H1 (cell line): Measurements from ENCODE around the gene SEL1L3. TPM values are rescaled to one million over a fixed set of nuclear protein-coding genes. Genes with fewer than 3 reads are reported as not detected.

Source experiments
- ASH2L ChIP-seq: fragments of 200-600, 300-600 bp; sonication (generic); IDR thresholded peaks from one replicate; pipeline ENCODE4 v1.7.1; 2017; ENCODE audit warnings: low read length
- CHD2 ChIP-seq: IDR thresholded peaks from 2 replicates; pipeline ENCODE4 v1.6.1; 2012; ENCODE audit warnings: low read length, improper control_type of control experiment
- CTBP2 ChIP-seq: IDR thresholded peaks from 2 replicates; pipeline ENCODE4 v1.7.0; 2011; ENCODE audit warnings: borderline replicate concordance, mild to moderate bottlenecking, moderate library complexity, mixed read lengths, low read length; ENCODE audit not compliant: insufficient read depth, insufficient read length
- FOSL1 ChIP-seq: IDR thresholded peaks from 2 replicates; pipeline ENCODE4 v1.6.1; 2011; ENCODE audit warnings: mild to moderate bottlenecking, low read depth, low read length, moderate library complexity; ENCODE audit not compliant: insufficient read depth
- HDAC2 ChIP-seq, 2 experiments: fragments of 300-600 bp in 1 of 2; sonication (generic) in 1 of 2; IDR thresholded peaks; 2 replicates each; pipeline ENCODE4 v1.6.1; 2011 to 2012; ENCODE audit warnings: low read depth in 2 of 2, low read length in 2 of 2, mild to moderate bottlenecking in 2 of 2, moderate library complexity in 2 of 2, borderline replicate concordance in 1 of 2, inconsistent platforms in 1 of 2
- RFX5 ChIP-seq: IDR thresholded peaks from 2 replicates; pipeline ENCODE4 v1.6.1; 2011; ENCODE audit warnings: low read depth, low read length, improper control_type of control experiment, borderline replicate concordance
- SIX5 ChIP-seq: IDR thresholded peaks from 2 replicates; pipeline ENCODE4 v1.6.1; 2011; ENCODE audit warnings: mild to moderate bottlenecking, low read depth, low read length
- SP2 ChIP-seq: IDR thresholded peaks from 2 replicates; pipeline ENCODE4 v1.6.1; 2012; ENCODE audit warnings: mild to moderate bottlenecking, low read length, inconsistent platforms
- TAF1 ChIP-seq: IDR thresholded peaks from 2 replicates; pipeline ENCODE4 v1.6.1; 2011; ENCODE audit warnings: mild to moderate bottlenecking, low read depth, low read length
- ZNF274 ChIP-seq: IDR thresholded peaks from 2 replicates; pipeline ENCODE4 v1.7.0; 2012; ENCODE audit warnings: low read length, borderline replicate concordance; ENCODE audit errors: extremely low read depth
- polyA plus RNA-seq, 7 experiments: library from polyadenylated mRNA; depleted of rRNA in 3 of 7; stranded (reverse) in 5 of 7; unstranded in 2 of 7; fragments of >200 nt in 5 of 7; fragments of 200-250 nt in 2 of 7; gene quantifications; 1 replicate in 5 of 7; 2 replicates in 1 of 7; 4 replicates in 1 of 7; pipeline versions ENCODE4 v1.2.1 to v1.2.3, GENCODE V29; 2011 to 2013; ENCODE audit warnings: missing spikeins in 2 of 7, mixed read lengths in 2 of 7
- total RNA-seq: library from RNA; stranded (reverse); fragmentation: NEBNext Ultra II Directional; extraction: Animal tissue kit (Norgen Biotek cat#: 25700); gene quantifications from 2 replicates; pipeline ENCODE4 v1.2.1, GENCODE V29; 2021
- TF ChIP-seq, protein P1 (sequence below): fragments of 300-600 bp; sonication (generic); IDR thresholded peaks from 2 replicates; pipeline ENCODE4 v1.7.1; 2012; ENCODE audit warnings: low read length, moderate library complexity, mild to moderate bottlenecking, inconsistent platforms; ENCODE audit not compliant: insufficient replicate concordance
- TF ChIP-seq, protein P2 (sequence below): IDR thresholded peaks from 2 replicates; pipeline ENCODE4 v1.6.1; 2012; ENCODE audit warnings: inconsistent platforms

The SEL1L3 gene
- total and polyA plus RNA-seq, 2 of the 8 experiments (the other 6 are each of a cell fraction or from before 2014, with no cell fraction given), result 18.2 to 54.0 TPM

DNA sequence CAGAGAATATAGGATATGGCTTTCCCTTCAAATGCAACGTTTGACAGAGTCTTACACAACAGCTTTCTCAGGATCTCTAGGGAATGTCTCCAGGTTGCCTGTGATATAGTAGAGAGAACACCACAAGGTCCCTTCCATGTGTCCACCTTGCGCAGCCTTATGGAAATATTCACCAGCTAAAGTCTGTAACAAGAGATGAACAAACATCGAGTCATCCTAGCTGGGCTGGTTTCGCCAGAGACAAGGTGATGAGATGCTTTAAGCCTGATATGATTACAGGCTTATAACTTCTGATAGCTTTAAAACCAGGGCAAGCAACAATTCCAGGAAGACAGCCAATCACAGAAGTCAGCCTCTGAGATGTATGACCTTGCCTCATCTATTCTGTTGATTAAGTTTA lies 83.8 kb downstream of the SEL1L3 start (continued):
- TF ChIP-seq, protein P1, sequence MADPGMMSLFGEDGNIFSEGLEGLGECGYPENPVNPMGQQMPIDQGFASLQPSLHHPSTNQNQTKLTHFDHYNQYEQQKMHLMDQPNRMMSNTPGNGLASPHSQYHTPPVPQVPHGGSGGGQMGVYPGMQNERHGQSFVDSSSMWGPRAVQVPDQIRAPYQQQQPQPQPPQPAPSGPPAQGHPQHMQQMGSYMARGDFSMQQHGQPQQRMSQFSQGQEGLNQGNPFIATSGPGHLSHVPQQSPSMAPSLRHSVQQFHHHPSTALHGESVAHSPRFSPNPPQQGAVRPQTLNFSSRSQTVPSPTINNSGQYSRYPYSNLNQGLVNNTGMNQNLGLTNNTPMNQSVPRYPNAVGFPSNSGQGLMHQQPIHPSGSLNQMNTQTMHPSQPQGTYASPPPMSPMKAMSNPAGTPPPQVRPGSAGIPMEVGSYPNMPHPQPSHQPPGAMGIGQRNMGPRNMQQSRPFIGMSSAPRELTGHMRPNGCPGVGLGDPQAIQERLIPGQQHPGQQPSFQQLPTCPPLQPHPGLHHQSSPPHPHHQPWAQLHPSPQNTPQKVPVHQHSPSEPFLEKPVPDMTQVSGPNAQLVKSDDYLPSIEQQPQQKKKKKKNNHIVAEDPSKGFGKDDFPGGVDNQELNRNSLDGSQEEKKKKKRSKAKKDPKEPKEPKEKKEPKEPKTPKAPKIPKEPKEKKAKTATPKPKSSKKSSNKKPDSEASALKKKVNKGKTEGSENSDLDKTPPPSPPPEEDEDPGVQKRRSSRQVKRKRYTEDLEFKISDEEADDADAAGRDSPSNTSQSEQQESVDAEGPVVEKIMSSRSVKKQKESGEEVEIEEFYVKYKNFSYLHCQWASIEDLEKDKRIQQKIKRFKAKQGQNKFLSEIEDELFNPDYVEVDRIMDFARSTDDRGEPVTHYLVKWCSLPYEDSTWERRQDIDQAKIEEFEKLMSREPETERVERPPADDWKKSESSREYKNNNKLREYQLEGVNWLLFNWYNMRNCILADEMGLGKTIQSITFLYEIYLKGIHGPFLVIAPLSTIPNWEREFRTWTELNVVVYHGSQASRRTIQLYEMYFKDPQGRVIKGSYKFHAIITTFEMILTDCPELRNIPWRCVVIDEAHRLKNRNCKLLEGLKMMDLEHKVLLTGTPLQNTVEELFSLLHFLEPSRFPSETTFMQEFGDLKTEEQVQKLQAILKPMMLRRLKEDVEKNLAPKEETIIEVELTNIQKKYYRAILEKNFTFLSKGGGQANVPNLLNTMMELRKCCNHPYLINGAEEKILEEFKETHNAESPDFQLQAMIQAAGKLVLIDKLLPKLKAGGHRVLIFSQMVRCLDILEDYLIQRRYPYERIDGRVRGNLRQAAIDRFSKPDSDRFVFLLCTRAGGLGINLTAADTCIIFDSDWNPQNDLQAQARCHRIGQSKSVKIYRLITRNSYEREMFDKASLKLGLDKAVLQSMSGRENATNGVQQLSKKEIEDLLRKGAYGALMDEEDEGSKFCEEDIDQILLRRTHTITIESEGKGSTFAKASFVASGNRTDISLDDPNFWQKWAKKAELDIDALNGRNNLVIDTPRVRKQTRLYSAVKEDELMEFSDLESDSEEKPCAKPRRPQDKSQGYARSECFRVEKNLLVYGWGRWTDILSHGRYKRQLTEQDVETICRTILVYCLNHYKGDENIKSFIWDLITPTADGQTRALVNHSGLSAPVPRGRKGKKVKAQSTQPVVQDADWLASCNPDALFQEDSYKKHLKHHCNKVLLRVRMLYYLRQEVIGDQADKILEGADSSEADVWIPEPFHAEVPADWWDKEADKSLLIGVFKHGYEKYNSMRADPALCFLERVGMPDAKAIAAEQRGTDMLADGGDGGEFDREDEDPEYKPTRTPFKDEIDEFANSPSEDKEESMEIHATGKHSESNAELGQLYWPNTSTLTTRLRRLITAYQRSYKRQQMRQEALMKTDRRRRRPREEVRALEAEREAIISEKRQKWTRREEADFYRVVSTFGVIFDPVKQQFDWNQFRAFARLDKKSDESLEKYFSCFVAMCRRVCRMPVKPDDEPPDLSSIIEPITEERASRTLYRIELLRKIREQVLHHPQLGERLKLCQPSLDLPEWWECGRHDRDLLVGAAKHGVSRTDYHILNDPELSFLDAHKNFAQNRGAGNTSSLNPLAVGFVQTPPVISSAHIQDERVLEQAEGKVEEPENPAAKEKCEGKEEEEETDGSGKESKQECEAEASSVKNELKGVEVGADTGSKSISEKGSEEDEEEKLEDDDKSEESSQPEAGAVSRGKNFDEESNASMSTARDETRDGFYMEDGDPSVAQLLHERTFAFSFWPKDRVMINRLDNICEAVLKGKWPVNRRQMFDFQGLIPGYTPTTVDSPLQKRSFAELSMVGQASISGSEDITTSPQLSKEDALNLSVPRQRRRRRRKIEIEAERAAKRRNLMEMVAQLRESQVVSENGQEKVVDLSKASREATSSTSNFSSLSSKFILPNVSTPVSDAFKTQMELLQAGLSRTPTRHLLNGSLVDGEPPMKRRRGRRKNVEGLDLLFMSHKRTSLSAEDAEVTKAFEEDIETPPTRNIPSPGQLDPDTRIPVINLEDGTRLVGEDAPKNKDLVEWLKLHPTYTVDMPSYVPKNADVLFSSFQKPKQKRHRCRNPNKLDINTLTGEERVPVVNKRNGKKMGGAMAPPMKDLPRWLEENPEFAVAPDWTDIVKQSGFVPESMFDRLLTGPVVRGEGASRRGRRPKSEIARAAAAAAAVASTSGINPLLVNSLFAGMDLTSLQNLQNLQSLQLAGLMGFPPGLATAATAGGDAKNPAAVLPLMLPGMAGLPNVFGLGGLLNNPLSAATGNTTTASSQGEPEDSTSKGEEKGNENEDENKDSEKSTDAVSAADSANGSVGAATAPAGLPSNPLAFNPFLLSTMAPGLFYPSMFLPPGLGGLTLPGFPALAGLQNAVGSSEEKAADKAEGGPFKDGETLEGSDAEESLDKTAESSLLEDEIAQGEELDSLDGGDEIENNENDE, result no peak
- TF ChIP-seq SIX5 (no peak), ZNF274 (no peak), RFX5 (no peak), SP2 (no peak), CTBP2 (no peak), CHD2 (no peak), ASH2L (no peak), HDAC2 (IDR thresholded peaks at IDR 0.05; ENCODE audit: borderline replicate concordance in 1 of 2, low read depth in 2 of 2, low read length in 2 of 2) (no peak), TAF1 (no peak), FOSL1 (no peak)
- TF ChIP-seq, protein P2, sequence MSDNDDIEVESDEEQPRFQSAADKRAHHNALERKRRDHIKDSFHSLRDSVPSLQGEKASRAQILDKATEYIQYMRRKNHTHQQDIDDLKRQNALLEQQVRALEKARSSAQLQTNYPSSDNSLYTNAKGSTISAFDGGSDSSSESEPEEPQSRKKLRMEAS, result no peak
